Measurements from ENCODE around the gene PHC3.

DNA sequence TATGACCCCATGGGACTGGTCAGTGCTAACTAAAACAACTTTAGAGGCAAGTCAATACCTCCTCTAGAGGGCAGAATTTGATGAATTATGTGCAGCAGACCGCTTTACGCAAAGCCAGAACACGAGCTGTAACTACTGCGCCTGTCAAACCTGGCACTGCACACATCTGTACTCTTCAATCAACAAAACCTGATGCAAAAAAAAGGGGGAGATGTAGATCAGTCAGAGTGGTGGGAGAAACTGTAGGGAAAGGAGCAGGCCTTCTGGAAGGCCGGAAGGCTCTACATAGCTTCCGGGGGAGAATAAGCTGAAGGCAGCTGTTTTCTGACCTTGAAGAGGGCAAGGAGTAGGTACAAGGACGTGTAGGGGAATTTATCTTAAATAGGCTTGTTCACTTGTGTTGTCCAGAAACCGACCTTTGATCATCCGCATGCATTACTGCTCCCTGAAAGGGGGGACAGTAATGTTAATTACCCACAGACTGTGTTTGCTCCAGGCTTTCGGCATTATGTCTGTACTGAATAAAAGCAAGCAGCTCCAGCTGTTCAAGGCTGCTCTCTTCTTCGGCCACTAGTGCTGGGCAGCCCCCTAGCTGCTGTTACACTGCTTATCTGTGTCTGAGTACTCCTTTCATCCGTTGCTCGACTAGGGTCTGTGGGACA, 102.8 kb downstream of the PHC3 start:
- TF ChIP-seq, protein P1, sequence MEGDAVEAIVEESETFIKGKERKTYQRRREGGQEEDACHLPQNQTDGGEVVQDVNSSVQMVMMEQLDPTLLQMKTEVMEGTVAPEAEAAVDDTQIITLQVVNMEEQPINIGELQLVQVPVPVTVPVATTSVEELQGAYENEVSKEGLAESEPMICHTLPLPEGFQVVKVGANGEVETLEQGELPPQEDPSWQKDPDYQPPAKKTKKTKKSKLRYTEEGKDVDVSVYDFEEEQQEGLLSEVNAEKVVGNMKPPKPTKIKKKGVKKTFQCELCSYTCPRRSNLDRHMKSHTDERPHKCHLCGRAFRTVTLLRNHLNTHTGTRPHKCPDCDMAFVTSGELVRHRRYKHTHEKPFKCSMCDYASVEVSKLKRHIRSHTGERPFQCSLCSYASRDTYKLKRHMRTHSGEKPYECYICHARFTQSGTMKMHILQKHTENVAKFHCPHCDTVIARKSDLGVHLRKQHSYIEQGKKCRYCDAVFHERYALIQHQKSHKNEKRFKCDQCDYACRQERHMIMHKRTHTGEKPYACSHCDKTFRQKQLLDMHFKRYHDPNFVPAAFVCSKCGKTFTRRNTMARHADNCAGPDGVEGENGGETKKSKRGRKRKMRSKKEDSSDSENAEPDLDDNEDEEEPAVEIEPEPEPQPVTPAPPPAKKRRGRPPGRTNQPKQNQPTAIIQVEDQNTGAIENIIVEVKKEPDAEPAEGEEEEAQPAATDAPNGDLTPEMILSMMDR (IDR thresholded peaks at IDR 0.05; ENCODE audit: poor library complexity, severe bottlenecking): no peak
- TF ChIP-seq RAD21 (conservative IDR thresholded peaks at IDR 0.05) (no peak), EP300 (conservative IDR thresholded peaks at IDR 0.05; ENCODE audit: poor library complexity, severe bottlenecking) (no peak), EZH2 (IDR thresholded peaks at IDR 0.05; ENCODE audit: borderline replicate concordance, insufficient read depth, low read length, poor library complexity, severe bottlenecking) (no peak), POLR2AphosphoS5 (IDR thresholded peaks at IDR 0.05) (no peak), SMC3 (conservative IDR thresholded peaks at IDR 0.05; ENCODE audit: poor library complexity) (no peak), MXI1 (conservative IDR thresholded peaks at IDR 0.05; ENCODE audit: poor library complexity, severe bottlenecking) (no peak)
- TF ChIP-seq, protein P2, sequence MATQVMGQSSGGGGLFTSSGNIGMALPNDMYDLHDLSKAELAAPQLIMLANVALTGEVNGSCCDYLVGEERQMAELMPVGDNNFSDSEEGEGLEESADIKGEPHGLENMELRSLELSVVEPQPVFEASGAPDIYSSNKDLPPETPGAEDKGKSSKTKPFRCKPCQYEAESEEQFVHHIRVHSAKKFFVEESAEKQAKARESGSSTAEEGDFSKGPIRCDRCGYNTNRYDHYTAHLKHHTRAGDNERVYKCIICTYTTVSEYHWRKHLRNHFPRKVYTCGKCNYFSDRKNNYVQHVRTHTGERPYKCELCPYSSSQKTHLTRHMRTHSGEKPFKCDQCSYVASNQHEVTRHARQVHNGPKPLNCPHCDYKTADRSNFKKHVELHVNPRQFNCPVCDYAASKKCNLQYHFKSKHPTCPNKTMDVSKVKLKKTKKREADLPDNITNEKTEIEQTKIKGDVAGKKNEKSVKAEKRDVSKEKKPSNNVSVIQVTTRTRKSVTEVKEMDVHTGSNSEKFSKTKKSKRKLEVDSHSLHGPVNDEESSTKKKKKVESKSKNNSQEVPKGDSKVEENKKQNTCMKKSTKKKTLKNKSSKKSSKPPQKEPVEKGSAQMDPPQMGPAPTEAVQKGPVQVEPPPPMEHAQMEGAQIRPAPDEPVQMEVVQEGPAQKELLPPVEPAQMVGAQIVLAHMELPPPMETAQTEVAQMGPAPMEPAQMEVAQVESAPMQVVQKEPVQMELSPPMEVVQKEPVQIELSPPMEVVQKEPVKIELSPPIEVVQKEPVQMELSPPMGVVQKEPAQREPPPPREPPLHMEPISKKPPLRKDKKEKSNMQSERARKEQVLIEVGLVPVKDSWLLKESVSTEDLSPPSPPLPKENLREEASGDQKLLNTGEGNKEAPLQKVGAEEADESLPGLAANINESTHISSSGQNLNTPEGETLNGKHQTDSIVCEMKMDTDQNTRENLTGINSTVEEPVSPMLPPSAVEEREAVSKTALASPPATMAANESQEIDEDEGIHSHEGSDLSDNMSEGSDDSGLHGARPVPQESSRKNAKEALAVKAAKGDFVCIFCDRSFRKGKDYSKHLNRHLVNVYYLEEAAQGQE (IDR thresholded peaks at IDR 0.05; ENCODE audit: borderline replicate concordance): no peak

Data from neural cell (in vitro differentiated cells).